Stimulated activated CD8-positive, alpha-beta memory T cell treated with anti-CD3 and anti-CD28 coated beads, Interleukin-7, amount 100 ng/mL, for 24 hours (primary cell): ENCODE data around the gene RNU5D-1.
"Not testable (repeated sequence)": the region's sequence is repeated elsewhere in the genome, so short reads cannot be mapped to it uniquely, and the experiment has no call there.

Experiments used
- DNase-seq: peaks from one replicate; pipeline ENCODE4 v3.0.0-alpha.2; 2020; ENCODE audit warnings: low read depth

Gene RNU5D-1

GRCh38 chr1:44699375-44699774 is 31.6 kb downstream of the RNU5D-1 start:
- not testable (repeated sequence) for DNase-seq

DNA sequence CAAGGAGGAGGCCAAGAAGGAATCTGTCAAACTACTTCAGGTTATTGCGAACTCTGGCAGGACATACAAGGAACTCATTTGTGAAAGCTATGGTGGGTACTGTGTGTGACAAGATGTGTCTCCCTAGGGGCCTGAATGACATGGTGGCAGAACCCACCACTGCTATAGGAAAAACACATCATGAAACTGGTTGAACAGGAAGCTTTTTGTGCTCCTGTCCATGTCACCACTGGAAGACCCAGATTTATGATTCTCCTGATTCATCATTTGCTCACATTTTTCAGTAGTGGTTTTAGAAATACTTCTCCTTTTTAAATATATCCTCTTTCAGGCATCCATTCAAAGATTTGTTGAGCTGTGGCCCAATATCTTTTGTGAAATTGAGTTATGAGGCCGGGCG is 32.8 kb downstream of the RNU5D-1 start:
- DNase-seq = no peak

- no peak for DNase-seq
Observed at GRCh38 chr1:44696789-44697345, 34.1 kb downstream of the RNU5D-1 start.

GRCh38 chr1:44696101-44696500 is 34.9 kb downstream of the RNU5D-1 start:
- no peak for DNase-seq

DNA sequence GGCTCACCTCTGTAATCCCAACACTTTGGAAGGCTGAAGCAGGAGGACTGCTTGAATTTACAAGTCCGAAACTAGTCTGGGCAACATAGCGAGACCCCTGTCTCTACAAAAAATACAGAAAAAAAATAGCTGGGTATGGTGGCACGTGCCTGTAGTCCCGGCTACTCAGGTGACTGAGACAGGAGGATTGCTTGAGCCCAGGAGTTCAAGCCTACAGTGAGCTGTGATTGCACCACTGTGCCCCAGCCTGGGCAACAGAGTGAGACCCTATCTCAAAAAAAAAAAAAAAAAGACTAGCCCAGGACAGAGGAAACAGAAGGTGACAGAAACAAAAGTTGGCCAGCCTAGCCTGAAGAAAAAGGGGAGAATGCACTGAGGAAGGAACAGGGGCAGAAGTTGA is 35.3 kb downstream of the RNU5D-1 start:
- no peak for DNase-seq

- DNase-seq = no peak
Observed at GRCh38 chr1:44694863-44695478, 36.0 kb downstream of the RNU5D-1 start.

- DNase-seq = no peak
Observed at GRCh38 chr1:44693900-44694299, 37.1 kb downstream of the RNU5D-1 start.

DNA sequence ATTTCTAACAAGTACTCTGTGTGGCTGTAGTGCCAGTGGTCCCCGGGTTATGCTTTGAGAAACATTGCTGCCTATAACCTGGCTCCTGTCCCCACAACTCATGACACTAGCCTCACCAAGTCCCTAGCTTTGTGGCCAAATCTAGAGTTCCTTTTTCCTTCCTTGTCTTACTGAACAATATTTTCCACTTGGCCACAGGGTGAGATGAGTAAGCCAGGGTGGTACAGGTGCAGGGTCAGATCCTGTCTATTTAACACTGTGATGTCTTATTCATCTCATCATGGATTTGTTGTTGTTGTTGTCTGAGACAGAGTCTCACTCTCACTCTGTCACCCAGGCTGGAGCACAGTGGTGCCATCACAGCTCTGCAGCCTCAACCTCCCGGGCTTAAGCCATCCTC is 37.8 kb downstream of the RNU5D-1 start:
- no peak for DNase-seq

DNA sequence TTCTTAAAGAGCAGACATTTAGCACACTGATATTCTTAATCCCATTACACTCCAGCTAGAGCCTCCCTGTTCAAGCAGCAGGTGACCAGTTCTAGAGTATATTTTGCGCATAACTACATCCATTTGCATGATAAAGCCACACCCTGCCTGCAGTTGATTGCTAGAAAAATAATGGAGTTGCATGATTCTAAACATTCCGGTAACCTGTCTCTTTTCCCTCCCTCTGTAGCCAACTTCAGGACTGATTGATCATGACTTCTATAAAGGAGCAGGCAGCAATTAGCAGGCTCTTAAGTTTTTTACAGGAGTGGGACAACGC is 41.6 kb downstream of the RNU5D-1 start:
- DNase-seq = no peak

GRCh38 chr1:44688760-44689446 is 42.1 kb downstream of the RNU5D-1 start:
- no peak for DNase-seq

DNA sequence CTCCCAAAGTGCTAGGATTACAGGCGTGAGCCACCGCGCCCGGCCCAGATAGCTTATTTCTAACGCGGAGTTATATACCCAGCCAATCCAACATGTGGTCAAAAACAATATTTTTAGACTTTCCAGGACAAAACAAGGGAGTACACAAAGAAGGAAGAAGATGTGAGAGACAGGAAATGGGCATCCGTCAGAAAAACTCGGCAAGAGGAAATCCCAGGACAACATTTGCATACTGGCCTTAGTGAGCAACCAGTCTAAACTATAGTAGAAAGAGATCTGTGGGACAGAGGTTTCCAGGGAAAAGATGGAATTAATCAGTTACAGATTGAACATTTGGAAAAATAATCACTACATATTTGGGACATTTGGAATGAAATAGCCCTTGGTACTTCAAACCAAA is 45.1 kb downstream of the RNU5D-1 start:
- DNase-seq = no peak

DNA sequence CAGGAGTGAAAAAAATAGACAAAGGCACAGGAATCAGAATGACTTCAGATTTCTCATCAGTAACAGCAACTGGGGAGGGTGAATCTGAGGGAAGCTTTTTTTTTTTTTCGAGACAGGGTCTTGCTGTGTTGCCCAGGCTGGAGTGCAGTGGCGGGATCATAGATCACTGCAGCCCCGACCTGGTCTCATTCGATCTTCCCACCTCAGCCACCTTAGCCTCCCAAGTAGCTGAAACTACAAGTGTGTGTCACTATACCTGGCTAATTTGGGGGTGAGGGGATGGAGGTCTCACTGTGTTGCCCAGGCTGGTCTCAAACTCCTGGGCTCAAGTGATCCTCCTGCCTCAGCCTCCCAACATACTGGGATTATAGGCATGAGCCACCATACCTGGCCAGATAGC is 45.8 kb downstream of the RNU5D-1 start:
- DNase-seq = no peak

- DNase-seq = no peak
Observed at GRCh38 chr1:44684525-44684924, 46.4 kb downstream of the RNU5D-1 start.

DNA sequence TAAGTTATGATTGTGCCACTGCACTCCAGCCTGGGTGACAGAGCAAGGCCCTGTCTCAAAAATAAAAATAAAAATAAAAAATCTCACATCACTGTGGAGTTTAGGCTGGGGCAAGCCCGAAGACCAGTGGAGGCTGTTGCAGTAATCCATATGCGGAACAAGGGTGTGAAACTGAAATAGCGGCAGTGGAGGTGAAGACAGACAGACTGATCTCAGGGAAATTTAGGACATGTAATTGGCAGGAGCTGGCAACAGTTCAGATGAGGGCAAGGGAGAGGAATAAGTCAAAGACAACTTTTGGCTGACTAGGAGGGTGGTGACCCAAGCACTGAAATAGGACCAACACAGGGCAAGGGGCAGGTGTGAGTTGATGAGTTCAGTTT is 48.1 kb downstream of the RNU5D-1 start:
- no peak for DNase-seq

DNA sequence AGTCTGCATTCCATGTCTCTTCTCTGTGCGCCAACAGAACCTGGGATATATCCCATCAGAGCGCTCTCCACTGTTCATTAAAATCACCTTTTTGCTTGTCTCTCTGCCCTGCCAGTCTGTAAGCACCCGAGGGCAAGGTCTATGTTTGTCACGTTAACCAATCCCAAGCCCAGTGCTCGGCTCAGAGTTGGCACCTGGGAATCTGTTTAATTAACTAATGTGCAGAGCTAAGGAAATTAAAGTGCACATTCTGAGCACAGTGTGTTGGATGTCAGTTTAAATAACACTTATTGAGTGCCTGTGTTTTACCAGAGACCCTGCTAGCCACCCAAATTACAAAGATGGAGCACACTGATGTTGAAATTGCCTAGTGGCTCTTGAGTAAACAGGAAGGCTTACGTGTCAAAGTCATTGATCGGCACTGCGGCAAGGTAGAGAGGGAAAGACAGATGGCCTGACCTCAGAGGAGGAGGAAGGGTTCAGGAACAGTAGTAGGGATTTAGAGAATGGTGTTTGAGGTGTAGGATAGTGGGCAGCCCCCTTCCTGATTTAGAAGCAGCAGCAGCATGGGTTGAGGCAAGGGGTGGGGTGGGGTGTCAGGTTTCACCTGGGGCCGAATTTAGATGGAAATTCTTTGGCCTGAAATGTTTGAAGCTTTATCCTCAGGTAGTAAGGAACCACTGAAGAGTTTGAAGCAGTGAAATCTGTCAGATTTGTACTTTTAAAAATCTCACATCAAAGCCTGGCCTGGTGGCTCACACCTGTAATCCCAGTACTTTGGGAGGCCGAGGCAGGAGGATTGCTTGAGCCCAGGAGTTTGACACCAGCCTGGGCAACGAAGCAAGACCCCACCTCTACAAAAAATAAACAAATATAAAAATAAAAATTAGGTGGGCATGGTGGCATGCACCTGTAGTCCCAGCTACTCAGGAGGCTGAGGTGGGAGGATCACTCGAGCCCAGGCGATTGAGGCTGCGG is 48.8 kb downstream of the RNU5D-1 start:
- no peak for DNase-seq
